Psoas muscle (tissue), 8 donors: ENCODE results near the gene SRGAP3. TPM values are rescaled to one million over a fixed set of nuclear protein-coding genes. Genes with fewer than 3 reads are reported as not detected.

ENCODE experiments used
- ATAC-seq, 4 donors: fragments of 200-7000 bp; cut with Tn5 transposase; one replicate each; pipeline ENCODE4 v1.9.1; 2020; ENCODE audit warnings: moderate library complexity in 3 of 4, mild to moderate bottlenecking in 2 of 4
- DNase-seq, 2 donors: peaks; one replicate each; pipeline ENCODE4 v3.0.0-alpha.2; 2020
- H3K27ac ChIP-seq: fragments of 200-600 bp; one replicate; pipeline ENCODE4 v1.8.0; 2022
- H3K27me3 ChIP-seq, 3 donors: fragments of 200-600 bp in 1 of 3; one replicate each; pipeline versions ENCODE4 v1.6.1 to v1.8.0; 2013 to 2022; ENCODE audit warnings: low read length in 2 of 3, mild to moderate bottlenecking in 2 of 3, moderate library complexity in 1 of 3; ENCODE audit not compliant: insufficient read depth in 3 of 3
- H3K36me3 ChIP-seq, 2 donors: fragments of 200-600 bp in 1 of 2; one replicate each; pipeline versions ENCODE4 v1.6.1 to v1.8.0; 2013 to 2022; ENCODE audit warnings: low read depth in 1 of 2, mild to moderate bottlenecking in 1 of 2, moderate library complexity in 1 of 2; ENCODE audit not compliant: insufficient read depth in 1 of 2
- H3K4me1 ChIP-seq: fragments of 200-600 bp; one replicate; pipeline ENCODE4 v1.8.0; 2022
- H3K4me3 ChIP-seq: fragments of 200-600 bp; one replicate; pipeline ENCODE4 v1.8.0; 2022; ENCODE audit warnings: mild to moderate bottlenecking
- H3K9me3 ChIP-seq: fragments of 200-600 bp; one replicate; pipeline ENCODE4 v1.8.0; 2022
- WGBS, 3 donors: extraction: QIAGEN DNeasy Blood & Tissue Kit; methylation state at CpG; one replicate each; pipeline versions ENCODE4 v1.1.6 to v1.1.7; 2013; 5-methylcytosine and 5-hydroxymethylcytosine counted together
- intact Hi-C, 2 donors: fragments of 100-400 bp; cut with DNase I; formaldehyde crosslinking; loops; one replicate each; pipeline versions ENCODE4 v1.11.0 to v1.14.2; 2022
- polyA plus RNA-seq, 3 donors: library from polyadenylated mRNA; stranded (reverse); fragments of 200-250 nt; gene quantifications; one replicate each; pipeline ENCODE4 v1.2.3, GENCODE V29; 2013
- total RNA-seq, 4 donors: library from RNA; stranded (reverse); fragmentation: NEBNext Ultra II Directional in 2 of 4; extraction: Animal tissue kit (Norgen Biotek cat#: 25700) in 2 of 4; gene quantifications; one replicate each; pipeline versions ENCODE4 v1.2.1 to v1.2.4, GENCODE V29; 2021 to 2023
- TF ChIP-seq, protein P1 (sequence below): fragments of 200-600 bp; IDR thresholded peaks from one replicate; pipeline ENCODE4 v1.8.0; 2022; ENCODE audit warnings: antibody characterized with exemption
- donor health status: healthy with polysubstance abuse.
- donor health status: DM: no; HTN: no; CAD: no; lungs with moderate emphysema.
- donor health status: Bipolar disorder and iron deficiency.
- donor health status: healthy.
- donor health status: DM: yes; HTN: yes; CAD: no.
- donor health status: DM: no; HTN: no; CAD: no.
- donor health status: DM: no; HTN: no; CAD: no.
- donor health status: DM: yes; HTN: yes; CAD: no.

The SRGAP3 gene
- total and polyA plus RNA-seq, 7 donors, result 0.77 to 7.6 (median 1.9) TPM

DNA sequence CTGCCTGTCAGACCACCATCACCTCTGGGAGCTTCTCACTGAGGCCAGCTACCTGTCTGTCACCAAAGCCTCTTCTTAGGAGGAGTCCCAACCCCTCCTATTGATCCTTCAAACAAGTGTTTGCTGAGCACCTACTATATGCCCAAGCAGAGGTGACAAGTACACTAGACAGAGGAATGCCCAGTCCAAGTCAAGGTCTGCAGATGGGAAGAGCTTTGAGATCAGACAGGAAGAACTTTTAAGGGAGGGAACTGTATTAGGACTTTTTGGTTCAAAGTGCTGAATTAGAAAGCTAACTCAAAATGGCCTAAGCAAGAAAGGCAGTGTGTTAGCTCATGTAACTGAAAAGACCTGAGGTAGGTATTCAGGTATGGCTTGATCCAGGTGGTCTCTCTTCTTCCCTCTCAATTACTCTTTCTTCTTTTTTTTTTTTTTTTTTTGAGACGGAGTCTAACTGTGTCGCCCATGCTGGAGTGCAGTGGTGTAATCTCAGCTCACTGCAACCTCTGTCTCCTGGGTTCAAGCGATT is 282.6 kb downstream of the SRGAP3 start:
- peaks cover 0 to 4% (median 0%) of the 10 kb centered on the region in 3 donors for H3K27me3 ChIP-seq
- intact Hi-C loops, result loop anchor here in 1 of 2 donors (10.0 kb wide), 1 partner anchor 302 kb away; no protein-coding TSS in a partner anchor
- no peak overlapping the region for H3K4me3 ChIP-seq
- H3K27ac ChIP-seq, result no peak overlapping the region
- peaks cover 10% of the 10 kb centered on the region for H3K4me1 ChIP-seq
- H3K9me3 ChIP-seq, result no peaks in the 10 kb centered on the region
- ATAC-seq (no peak), DNase-seq (no peak)
- 66 to 87% (median 82%) methylated on average over 3 of the region's 3 CpGs for WGBS, 3 donors
- TF ChIP-seq, protein P1, sequence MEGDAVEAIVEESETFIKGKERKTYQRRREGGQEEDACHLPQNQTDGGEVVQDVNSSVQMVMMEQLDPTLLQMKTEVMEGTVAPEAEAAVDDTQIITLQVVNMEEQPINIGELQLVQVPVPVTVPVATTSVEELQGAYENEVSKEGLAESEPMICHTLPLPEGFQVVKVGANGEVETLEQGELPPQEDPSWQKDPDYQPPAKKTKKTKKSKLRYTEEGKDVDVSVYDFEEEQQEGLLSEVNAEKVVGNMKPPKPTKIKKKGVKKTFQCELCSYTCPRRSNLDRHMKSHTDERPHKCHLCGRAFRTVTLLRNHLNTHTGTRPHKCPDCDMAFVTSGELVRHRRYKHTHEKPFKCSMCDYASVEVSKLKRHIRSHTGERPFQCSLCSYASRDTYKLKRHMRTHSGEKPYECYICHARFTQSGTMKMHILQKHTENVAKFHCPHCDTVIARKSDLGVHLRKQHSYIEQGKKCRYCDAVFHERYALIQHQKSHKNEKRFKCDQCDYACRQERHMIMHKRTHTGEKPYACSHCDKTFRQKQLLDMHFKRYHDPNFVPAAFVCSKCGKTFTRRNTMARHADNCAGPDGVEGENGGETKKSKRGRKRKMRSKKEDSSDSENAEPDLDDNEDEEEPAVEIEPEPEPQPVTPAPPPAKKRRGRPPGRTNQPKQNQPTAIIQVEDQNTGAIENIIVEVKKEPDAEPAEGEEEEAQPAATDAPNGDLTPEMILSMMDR, result no peak
- H3K36me3 ChIP-seq, result no peaks in the 10 kb centered on the region

DNA sequence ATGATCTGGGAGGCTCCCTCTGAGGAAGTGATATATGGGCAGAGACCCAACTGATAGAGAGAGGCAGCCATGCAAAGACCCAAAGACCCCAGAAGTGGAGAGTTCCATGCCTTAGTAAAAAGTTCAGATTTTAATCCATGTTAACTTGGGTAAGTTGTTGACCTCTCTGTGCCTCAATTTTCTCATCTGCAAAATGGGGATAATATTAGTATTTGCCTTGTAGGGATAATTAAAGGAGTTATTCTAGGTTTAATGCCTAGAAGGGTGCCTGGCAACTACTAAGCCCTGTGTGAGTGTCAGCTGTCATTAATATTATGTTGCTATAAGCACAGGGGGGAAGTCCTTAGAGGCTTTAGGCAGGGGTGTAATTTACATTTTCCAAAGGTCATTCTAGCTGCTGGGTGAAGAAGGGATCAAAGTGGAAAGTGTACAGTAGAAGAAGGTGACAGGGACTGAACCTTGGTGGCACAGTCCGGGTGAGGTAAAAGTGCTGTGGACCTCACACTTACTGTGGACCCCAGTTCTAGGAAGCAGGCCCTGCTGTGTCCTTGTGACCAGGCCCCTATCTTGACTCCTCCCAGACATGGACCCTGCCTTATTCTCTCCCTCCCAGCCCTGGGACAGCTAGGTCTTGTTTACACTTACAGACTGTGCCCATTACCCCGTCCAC is 283.2 kb downstream of the SRGAP3 start:
- WGBS, 3 donors, result 90 to 93% (median 91%) methylated on average over 2 of the region's 2 CpGs
- no peaks in the 10 kb centered on the region for H3K36me3 ChIP-seq
- no peaks in the 10 kb centered on the region for H3K9me3 ChIP-seq
- no peak overlapping the region for H3K4me3 ChIP-seq
- ATAC-seq (no peak), DNase-seq (no peak)
- no peak overlapping the region for H3K27ac ChIP-seq
- TF ChIP-seq, protein P1, result no peak
- H3K27me3 ChIP-seq, result peaks cover 0 to 4% (median 0%) of the 10 kb centered on the region in 3 donors
- intact Hi-C loops, result loop anchor here in 1 of 2 donors (10.0 kb wide), 1 partner anchor 301 kb away; no protein-coding TSS in a partner anchor
- peaks cover 11% of the 10 kb centered on the region for H3K4me1 ChIP-seq

DNA sequence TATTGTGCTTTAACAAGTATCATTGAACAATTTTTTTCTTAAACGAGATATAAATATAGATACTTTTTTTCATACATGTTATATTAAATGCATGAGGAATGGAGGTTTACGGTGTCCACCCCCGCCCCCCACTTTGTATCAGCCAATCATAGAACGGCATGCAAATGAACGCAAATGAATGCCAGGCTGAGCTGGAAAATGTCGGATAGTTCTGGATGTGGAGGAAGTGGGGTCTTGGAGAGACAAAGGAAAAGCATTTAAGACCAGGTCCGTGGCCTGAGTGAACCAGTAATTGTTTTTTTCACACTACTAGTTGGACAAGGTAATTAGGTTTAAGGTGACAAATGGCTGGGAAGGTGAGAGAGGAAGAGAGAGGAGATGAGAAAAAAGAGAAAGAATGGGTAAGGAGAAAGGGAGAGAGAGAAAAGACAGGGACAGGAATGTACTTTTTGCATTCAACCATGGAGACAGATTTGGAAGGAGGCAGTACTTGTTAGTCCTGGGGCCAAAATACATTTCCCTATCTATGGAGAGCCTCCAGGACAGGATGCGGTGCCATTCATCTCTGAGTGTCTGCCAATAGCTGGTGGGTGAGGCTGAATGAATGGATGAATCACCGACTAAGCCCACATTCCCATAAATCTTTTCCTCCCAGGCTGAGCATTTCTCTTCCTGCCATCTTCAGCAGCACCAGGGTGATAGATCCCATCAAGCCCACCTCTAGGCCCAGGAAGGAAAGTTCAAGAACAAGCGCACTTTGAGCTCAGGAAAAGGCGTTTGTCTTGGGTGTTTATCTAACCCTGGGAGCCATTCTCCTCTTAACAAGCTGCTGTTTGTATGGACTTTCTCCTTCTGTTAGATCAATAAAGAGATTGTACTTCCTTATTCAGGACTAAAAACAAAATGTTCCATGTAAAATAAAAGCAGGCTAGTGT is 284.7 kb downstream of the SRGAP3 start:
- 69 to 73% (median 70%) methylated on average over 11 of the region's 11 CpGs for WGBS, 3 donors
- Histone ChIP-seq H3K27me3 (peaks cover 0 to 4% (median 0%) of the 10 kb centered on the region in 3 donors), H3K27ac (no peak overlapping the region), H3K9me3 (no peaks in the 10 kb centered on the region), H3K4me3 (no peak overlapping the region), H3K4me1 (peaks cover 11% of the 10 kb centered on the region), H3K36me3 (peaks cover 0 to 3% of the 10 kb centered on the region in 2 donors)
- intact Hi-C loops, result loop anchor here in 1 of 2 donors (10.0 kb wide), 1 partner anchor 300 kb away; no protein-coding TSS in a partner anchor
- ATAC-seq, result no peak
- no peak for DNase-seq
- TF ChIP-seq, protein P1, result no peak

DNA sequence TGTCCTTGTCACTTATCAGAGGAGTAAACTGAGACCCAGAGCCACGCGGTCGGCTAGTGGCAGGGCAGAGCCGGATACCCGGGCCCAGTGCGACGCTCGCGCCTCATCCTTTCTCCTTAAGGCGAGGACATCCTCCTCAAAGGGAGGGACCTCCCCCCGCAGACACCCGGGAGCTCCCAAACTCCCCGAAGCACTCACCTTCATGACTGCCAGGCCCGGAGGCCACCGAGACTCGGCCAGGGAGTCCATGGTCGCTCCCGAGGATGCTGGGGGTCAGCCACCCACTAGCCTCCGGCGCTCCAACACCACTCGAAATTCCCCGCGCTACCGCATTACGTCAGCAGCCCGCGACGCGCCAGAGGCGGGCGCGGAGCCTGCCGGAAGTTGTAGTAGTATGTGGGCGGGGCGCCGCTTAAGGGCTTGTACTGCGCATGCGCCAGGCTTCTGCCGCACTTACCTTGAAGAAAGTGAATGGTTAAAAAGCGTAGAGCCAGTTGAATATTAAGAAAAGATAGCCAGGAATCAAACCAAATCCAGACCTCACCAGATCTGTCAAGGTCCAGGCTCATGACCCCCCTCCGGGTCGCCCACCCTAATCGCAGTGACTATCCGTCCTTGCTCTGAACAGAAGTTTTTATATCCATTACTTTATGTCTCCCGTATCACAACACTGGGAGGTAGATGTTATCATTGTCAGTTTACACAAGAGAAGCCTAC is 286.2 kb downstream of the SRGAP3 start, which contains the start of gene RAD18:
Gene RAD18, minus strand, starts transcription at position 336 of the 717 bp plus-strand sequence. Its CDS starts 87 bp downstream, at position 249.
- Histone ChIP-seq H3K4me1 (peaks cover 11% of the 10 kb centered on the region), H3K27ac (peak within 1 kb of the TSS; percentile 85), H3K9me3 (no peaks in the 10 kb centered on the region), H3K4me3 (peak within 1 kb of the TSS; percentile 81), H3K36me3 (peaks cover 0 to 4% of the 10 kb centered on the region in 2 donors), H3K27me3 (no peaks in the 10 kb centered on the region)
- ATAC-seq (peak; percentile 97 to 100 (median 98)), DNase-seq (peak; percentile 90 to 96)
- WGBS, 3 donors, result 0 to 1% (median 0%) methylated on average over 40 to 45 of the region's 45 CpGs
- intact Hi-C loops, result loop anchor here in 1 of 2 donors (10.0 kb wide), 1 partner anchor 298 kb away; no protein-coding TSS in a partner anchor
- TF ChIP-seq, protein P1, result no peak
